B cell (primary cell): ENCODE measurements around the gene KIF1A.

Source experiments
- EZH2 ChIP-seq: IDR thresholded peaks from 2 replicates; pipeline ENCODE4 v1.6.1; 2012; ENCODE audit warnings: borderline replicate concordance, low read depth, mild to moderate bottlenecking, moderate library complexity, low read length; ENCODE audit not compliant: insufficient read depth, poor library complexity, severe bottlenecking
- TF ChIP-seq, protein P1 (sequence below): fragments of 200-600 bp; IDR thresholded peaks from one replicate; pipeline ENCODE4 v1.8.0; 2022; ENCODE audit warnings: antibody characterized with exemption, mild to moderate bottlenecking

- no peak for TF ChIP-seq EZH2
- TF ChIP-seq, protein P1, sequence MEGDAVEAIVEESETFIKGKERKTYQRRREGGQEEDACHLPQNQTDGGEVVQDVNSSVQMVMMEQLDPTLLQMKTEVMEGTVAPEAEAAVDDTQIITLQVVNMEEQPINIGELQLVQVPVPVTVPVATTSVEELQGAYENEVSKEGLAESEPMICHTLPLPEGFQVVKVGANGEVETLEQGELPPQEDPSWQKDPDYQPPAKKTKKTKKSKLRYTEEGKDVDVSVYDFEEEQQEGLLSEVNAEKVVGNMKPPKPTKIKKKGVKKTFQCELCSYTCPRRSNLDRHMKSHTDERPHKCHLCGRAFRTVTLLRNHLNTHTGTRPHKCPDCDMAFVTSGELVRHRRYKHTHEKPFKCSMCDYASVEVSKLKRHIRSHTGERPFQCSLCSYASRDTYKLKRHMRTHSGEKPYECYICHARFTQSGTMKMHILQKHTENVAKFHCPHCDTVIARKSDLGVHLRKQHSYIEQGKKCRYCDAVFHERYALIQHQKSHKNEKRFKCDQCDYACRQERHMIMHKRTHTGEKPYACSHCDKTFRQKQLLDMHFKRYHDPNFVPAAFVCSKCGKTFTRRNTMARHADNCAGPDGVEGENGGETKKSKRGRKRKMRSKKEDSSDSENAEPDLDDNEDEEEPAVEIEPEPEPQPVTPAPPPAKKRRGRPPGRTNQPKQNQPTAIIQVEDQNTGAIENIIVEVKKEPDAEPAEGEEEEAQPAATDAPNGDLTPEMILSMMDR, result no peak
Measured at GRCh38 chr2:240823449-240824336, 3.7 kb upstream of the KIF1A start.
